Activated gamma-delta T cell treated with Interleukin-2 at 50 U/mL for 16 hours (primary cell): ENCODE data around the gene ANTXR1.

Experiments used
- DNase-seq: peaks from one replicate; pipeline ENCODE4 v3.0.0-alpha.2; 2020

The ANTXR1 gene

GRCh38 chr2:69036926-69037325 lies 23.9 kb downstream of the ANTXR1 start:
- DNase-seq, result no peak

- no peak for DNase-seq
Measured at GRCh38 chr2:69041214-69041613, 28.2 kb downstream of the ANTXR1 start.

GRCh38 chr2:69043736-69044400 lies 30.9 kb downstream of the ANTXR1 start:
- no peak for DNase-seq

- no peak for DNase-seq
Measured at GRCh38 chr2:69046221-69046662, 33.3 kb downstream of the ANTXR1 start.

- no peak for DNase-seq
Measured at GRCh38 chr2:69047625-69048145, 34.7 kb downstream of the ANTXR1 start.

- no peak for DNase-seq
Measured at GRCh38 chr2:69050802-69051201, 37.8 kb downstream of the ANTXR1 start.

- no peak for DNase-seq
Measured at GRCh38 chr2:69053416-69053965, 40.5 kb downstream of the ANTXR1 start.

GRCh38 chr2:69054431-69054830 lies 41.5 kb downstream of the ANTXR1 start:
- no peak for DNase-seq

GRCh38 chr2:69055688-69056470 lies 42.9 kb downstream of the ANTXR1 start:
- no peak for DNase-seq

- DNase-seq, result no peak
Measured at GRCh38 chr2:69057660-69058059, 44.7 kb downstream of the ANTXR1 start.

GRCh38 chr2:69059731-69060290 lies 46.8 kb downstream of the ANTXR1 start:
- no peak for DNase-seq

- no peak for DNase-seq
Measured at GRCh38 chr2:69060938-69061501, 48.0 kb downstream of the ANTXR1 start.

- no peak for DNase-seq
Measured at GRCh38 chr2:69061525-69061924, 48.5 kb downstream of the ANTXR1 start.

- no peak for DNase-seq
Measured at GRCh38 chr2:69062307-69062962, 49.5 kb downstream of the ANTXR1 start.

- no peak for DNase-seq
Measured at GRCh38 chr2:69065735-69066336, 52.9 kb downstream of the ANTXR1 start.

- no peak for DNase-seq
Measured at GRCh38 chr2:69067026-69067630, 54.1 kb downstream of the ANTXR1 start.

GRCh38 chr2:69067866-69068265 lies 54.9 kb downstream of the ANTXR1 start:
- DNase-seq, result no peak

- no peak for DNase-seq
Measured at GRCh38 chr2:69070969-69071368, 58.0 kb downstream of the ANTXR1 start.

GRCh38 chr2:69073928-69074570 lies 61.1 kb downstream of the ANTXR1 start:
- DNase-seq, result no peak

- DNase-seq, result no peak
Measured at GRCh38 chr2:69074918-69075317, 61.9 kb downstream of the ANTXR1 start.

GRCh38 chr2:69075486-69075885 lies 62.5 kb downstream of the ANTXR1 start:
- DNase-seq, result no peak
